Measurements from ENCODE around the gene TRMU. TPM values are rescaled to one million over a fixed set of nuclear protein-coding genes. Genes with fewer than 3 reads are reported as not detected.
"Not testable (repeated sequence)": the region's sequence is repeated elsewhere in the genome, so short reads cannot be mapped to it uniquely, and the experiment has no call there.

Gene TRMU
- total RNA-seq, 2 donors from 2014 or later = 21.2 to 27.2 TPM

- no peak for DNase-seq (ENCODE audit: low spot score)
- intact Hi-C loops (cut with DNase I) = no loop called here
Measured at GRCh38 chr22:46392137-46392844, 56.8 kb downstream of the TRMU start.

- no peak for DNase-seq (ENCODE audit: low spot score)
- intact Hi-C loops (cut with DNase I) = no loop called here
Measured at GRCh38 chr22:46393873-46394272, 58.4 kb downstream of the TRMU start.

- no peak for DNase-seq (ENCODE audit: low spot score)
- intact Hi-C loops (cut with DNase I) = no loop called here
Measured at GRCh38 chr22:46394622-46395021, 59.1 kb downstream of the TRMU start.

GRCh38 chr22:46395145-46395544 is 59.6 kb downstream of the TRMU start:
- DNase-seq (ENCODE audit: low spot score) = no peak
- intact Hi-C loops (cut with DNase I) = no loop called here

- intact Hi-C loops (cut with DNase I); DNase-seq (ENCODE audit: low spot score): not testable (repeated sequence)
Measured at GRCh38 chr22:46397049-46397448, 61.5 kb downstream of the TRMU start.

GRCh38 chr22:46397514-46397913 is 62.0 kb downstream of the TRMU start:
- intact Hi-C loops (cut with DNase I) = no loop called here

GRCh38 chr22:46397951-46398350 is 62.4 kb downstream of the TRMU start:
- intact Hi-C loops (cut with DNase I) = no loop called here
- DNase-seq (ENCODE audit: low spot score) = no peak

More at GRCh38 chr22:46397514-46397913, 62.0 kb downstream of the TRMU start:
- no peak for DNase-seq (ENCODE audit: low spot score)

GRCh38 chr22:46399251-46400024 is 63.9 kb downstream of the TRMU start:
- intact Hi-C loops (cut with DNase I) = no loop called here
- no peak for DNase-seq (ENCODE audit: low spot score)

GRCh38 chr22:46401370-46401769 is 65.9 kb downstream of the TRMU start:
- no peak for DNase-seq (ENCODE audit: low spot score)
- intact Hi-C loops (cut with DNase I) = no loop called here

- DNase-seq (ENCODE audit: low spot score) = no peak
- intact Hi-C loops (cut with DNase I) = no loop called here
Measured at GRCh38 chr22:46402505-46402904, 67.0 kb downstream of the TRMU start.

GRCh38 chr22:46403880-46404279 is 68.4 kb downstream of the TRMU start:
- DNase-seq (ENCODE audit: low spot score) = not testable (repeated sequence)

GRCh38 chr22:46405901-46406300 is 70.4 kb downstream of the TRMU start:
- no peak for DNase-seq (ENCODE audit: low spot score)
- intact Hi-C loops (cut with DNase I) = no loop called here

More at GRCh38 chr22:46403880-46404279, 68.4 kb downstream of the TRMU start:
- intact Hi-C loops (cut with DNase I) = not testable (repeated sequence)

GRCh38 chr22:46406349-46406748 is 70.8 kb downstream of the TRMU start:
- no peak for DNase-seq (ENCODE audit: low spot score)
- intact Hi-C loops (cut with DNase I) = no loop called here

GRCh38 chr22:46406791-46407190 is 71.3 kb downstream of the TRMU start:
- DNase-seq (ENCODE audit: low spot score) = no peak

More at GRCh38 chr22:46406791-46407190, 71.3 kb downstream of the TRMU start:
- intact Hi-C loops (cut with DNase I) = no loop called here

Other genes with a start within 250 kb of the TRMU start
- gene PPARA, start 185.2 kb upstream of the TRMU start, total RNA-seq = 10 to 100 TPM; 22.8 to 27.7 TPM
- 1 to 10 TPM; 3.9 to 4.4 TPM for gene CDPF1, start 85.4 kb upstream of the TRMU start, total RNA-seq
- gene PKDREJ, start 72.4 kb upstream of the TRMU start, total RNA-seq = under 1 TPM; 0.05 to 0.09 TPM
- gene TTC38, start 67.7 kb upstream of the TRMU start, total RNA-seq = 10 to 100 TPM; 15.4 to 23.8 TPM
- under 1 TPM; 0.19 to 0.48 TPM for gene GTSE1, start 38.8 kb upstream of the TRMU start, total RNA-seq
- 1 to 10 TPM; 2.6 to 2.8 TPM for gene CELSR1, start 201.9 kb downstream of the TRMU start, total RNA-seq

Measured in posterior vena cava (tissue), 2 donors.